ENCODE measurements around the gene TMPRSS11D.

Gene TMPRSS11D

DNA sequence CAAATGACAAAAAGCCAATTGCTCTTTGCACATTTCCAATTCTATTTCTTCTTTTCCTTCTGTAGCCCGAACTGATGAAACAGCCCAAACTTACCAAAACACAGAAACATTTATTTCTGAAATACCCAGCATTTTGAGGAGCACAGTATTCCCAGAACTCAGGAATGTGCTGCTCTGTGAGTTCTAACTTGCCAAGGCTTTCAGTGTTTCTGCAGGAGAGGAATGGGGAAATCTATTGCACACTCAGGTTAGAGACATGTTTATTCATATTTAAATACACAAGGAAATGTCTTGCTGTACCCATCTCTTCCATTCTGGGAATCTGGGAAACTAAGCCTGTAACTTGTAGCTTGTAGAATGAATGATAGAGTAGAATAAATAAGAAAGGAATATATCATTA is 10.7 kb downstream of the TMPRSS11D start:
- Histone ChIP-seq H3K27ac (ENCODE audit: low read depth, low read length) (no peak overlapping the region), H3K36me3 (ENCODE audit: low read length) (no peaks in the 10 kb centered on the region), H3K79me2 (ENCODE audit: insufficient read depth, low read length) (no peaks in the 10 kb centered on the region), H3K4me3 (ENCODE audit: insufficient read depth, low read length, poor library complexity, severe bottlenecking) (no peak overlapping the region), H3K4me2 (ENCODE audit: low read depth, low read length, poor library complexity, severe bottlenecking) (no peak overlapping the region), H2AFZ (ENCODE audit: low read depth, low read length, severe bottlenecking) (no peak overlapping the region), H4K20me1 (ENCODE audit: low read depth, low read length) (no peaks in the 10 kb centered on the region), H3K9me3 (ENCODE audit: insufficient read depth, low read length) (no peaks in the 10 kb centered on the region), H3F3A (ENCODE audit: insufficient read depth) (no peaks in the 10 kb centered on the region), H3K9ac (ENCODE audit: low read length) (no peak overlapping the region), H3K27me3 (ENCODE audit: low read length) (no peaks in the 10 kb centered on the region), H3K9me2 (replicated peaks; ENCODE audit: insufficient read depth, low read length) (no peaks in the 10 kb centered on the region)
- TF ChIP-seq, protein P1, sequence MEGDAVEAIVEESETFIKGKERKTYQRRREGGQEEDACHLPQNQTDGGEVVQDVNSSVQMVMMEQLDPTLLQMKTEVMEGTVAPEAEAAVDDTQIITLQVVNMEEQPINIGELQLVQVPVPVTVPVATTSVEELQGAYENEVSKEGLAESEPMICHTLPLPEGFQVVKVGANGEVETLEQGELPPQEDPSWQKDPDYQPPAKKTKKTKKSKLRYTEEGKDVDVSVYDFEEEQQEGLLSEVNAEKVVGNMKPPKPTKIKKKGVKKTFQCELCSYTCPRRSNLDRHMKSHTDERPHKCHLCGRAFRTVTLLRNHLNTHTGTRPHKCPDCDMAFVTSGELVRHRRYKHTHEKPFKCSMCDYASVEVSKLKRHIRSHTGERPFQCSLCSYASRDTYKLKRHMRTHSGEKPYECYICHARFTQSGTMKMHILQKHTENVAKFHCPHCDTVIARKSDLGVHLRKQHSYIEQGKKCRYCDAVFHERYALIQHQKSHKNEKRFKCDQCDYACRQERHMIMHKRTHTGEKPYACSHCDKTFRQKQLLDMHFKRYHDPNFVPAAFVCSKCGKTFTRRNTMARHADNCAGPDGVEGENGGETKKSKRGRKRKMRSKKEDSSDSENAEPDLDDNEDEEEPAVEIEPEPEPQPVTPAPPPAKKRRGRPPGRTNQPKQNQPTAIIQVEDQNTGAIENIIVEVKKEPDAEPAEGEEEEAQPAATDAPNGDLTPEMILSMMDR (IDR thresholded peaks at IDR 0.05; ENCODE audit: insufficient read depth, low read length, poor library complexity, severe bottlenecking), result no peak
- no peak for TF ChIP-seq EZH2phosphoT487 (conservative IDR thresholded peaks at IDR 0.05; ENCODE audit: low read length)

DNA sequence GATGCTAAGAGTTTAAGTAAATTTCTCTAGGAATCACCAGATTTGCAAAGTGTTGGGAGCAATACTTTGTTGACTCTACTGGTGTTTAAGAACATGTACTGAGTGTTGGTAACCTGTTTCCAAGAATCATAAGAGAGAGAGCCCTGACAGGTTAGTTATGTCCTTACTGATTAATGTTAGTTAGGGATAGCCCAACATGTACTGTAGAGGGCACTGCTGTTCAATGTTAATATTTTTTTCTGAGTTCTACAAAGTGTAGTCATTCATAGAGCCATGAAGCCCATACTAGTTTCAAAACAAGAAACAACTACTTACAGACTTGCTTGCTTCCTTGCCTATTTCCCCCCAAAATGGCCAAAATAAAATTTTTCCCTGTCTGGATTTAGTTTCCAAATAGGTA is 11.9 kb downstream of the TMPRSS11D start:
- Histone ChIP-seq H2AFZ (ENCODE audit: low read depth, low read length, severe bottlenecking) (no peak overlapping the region), H3K27ac (ENCODE audit: low read depth, low read length) (no peak overlapping the region), H3K9ac (ENCODE audit: low read length) (no peak overlapping the region), H3K79me2 (ENCODE audit: insufficient read depth, low read length) (no peaks in the 10 kb centered on the region), H4K20me1 (ENCODE audit: low read depth, low read length) (no peaks in the 10 kb centered on the region), H3K9me2 (replicated peaks; ENCODE audit: insufficient read depth, low read length) (no peaks in the 10 kb centered on the region), H3K9me3 (ENCODE audit: insufficient read depth, low read length) (no peaks in the 10 kb centered on the region), H3K27me3 (ENCODE audit: low read length) (no peaks in the 10 kb centered on the region), H3K4me3 (ENCODE audit: insufficient read depth, low read length, poor library complexity, severe bottlenecking) (no peak overlapping the region), H3K4me2 (ENCODE audit: low read depth, low read length, poor library complexity, severe bottlenecking) (no peak overlapping the region), H3K36me3 (ENCODE audit: low read length) (no peaks in the 10 kb centered on the region), H3F3A (ENCODE audit: insufficient read depth) (no peaks in the 10 kb centered on the region)
- no peak for TF ChIP-seq EZH2phosphoT487 (conservative IDR thresholded peaks at IDR 0.05; ENCODE audit: low read length)
- TF ChIP-seq, protein P1 (IDR thresholded peaks at IDR 0.05; ENCODE audit: insufficient read depth, low read length, poor library complexity, severe bottlenecking), result no peak

GRCh38 chr4:67869580-67870190 is 14.1 kb downstream of the TMPRSS11D start:
- Histone ChIP-seq H3K9me2 (replicated peaks; ENCODE audit: insufficient read depth, low read length) (no peaks in the 10 kb centered on the region), H3F3A (ENCODE audit: insufficient read depth) (no peaks in the 10 kb centered on the region), H3K9ac (ENCODE audit: low read length) (no peak overlapping the region), H3K36me3 (ENCODE audit: low read length) (no peaks in the 10 kb centered on the region), H3K4me3 (ENCODE audit: insufficient read depth, low read length, poor library complexity, severe bottlenecking) (no peak overlapping the region), H2AFZ (ENCODE audit: low read depth, low read length, severe bottlenecking) (no peak overlapping the region), H3K79me2 (ENCODE audit: insufficient read depth, low read length) (no peaks in the 10 kb centered on the region), H3K27ac (ENCODE audit: low read depth, low read length) (no peak overlapping the region), H3K27me3 (ENCODE audit: low read length) (no peaks in the 10 kb centered on the region), H3K4me2 (ENCODE audit: low read depth, low read length, poor library complexity, severe bottlenecking) (no peak overlapping the region), H3K9me3 (ENCODE audit: insufficient read depth, low read length) (no peaks in the 10 kb centered on the region), H4K20me1 (ENCODE audit: low read depth, low read length) (no peaks in the 10 kb centered on the region)
- TF ChIP-seq EZH2phosphoT487 (conservative IDR thresholded peaks at IDR 0.05; ENCODE audit: low read length), result no peak
- TF ChIP-seq, protein P1 (IDR thresholded peaks at IDR 0.05; ENCODE audit: insufficient read depth, low read length, poor library complexity, severe bottlenecking), result no peak
